B cell (primary cell): ENCODE results near the gene DCTN3. TPM values are rescaled to one million over a fixed set of nuclear protein-coding genes. Genes with fewer than 3 reads are reported as not detected.

Experiments
- ATAC-seq: fragments of 200-7000 bp; cut with Tn5 transposase; one replicate; pipeline ENCODE4 v1.10.0; 2021; ENCODE audit warnings: low read depth, mild to moderate bottlenecking, moderate number of reproducible peaks, moderate library complexity
- CTCF ChIA-PET: fragments of 350-600 bp; sonication (Branson Sonifier 250); formaldehyde crosslinking; loops from one replicate; lab custom pipeline; 2021; ENCODE audit warnings: antibody characterized with exemption, inconsistent platforms; lab: Charles Lee
- POLR2A ChIA-PET: fragments of 350-600 bp; sonication (Branson Sonifier 250); formaldehyde crosslinking; loops from one replicate; lab custom pipeline; 2021; ENCODE audit warnings: antibody characterized with exemption; lab: Charles Lee
- DNase-seq: peaks from one replicate; pipeline ENCODE4 v3.0.0; 2013
- H2AFZ ChIP-seq: 2 replicates; pipeline ENCODE4 v1.6.1; 2012; ENCODE audit warnings: mild to moderate bottlenecking, low read depth, low read length; ENCODE audit not compliant: insufficient read depth, poor library complexity, severe bottlenecking
- H3K27ac ChIP-seq, 2 donors: 1 replicate in 1 of 2; 2 replicates in 1 of 2; pipeline ENCODE4 v1.5.1; 2012 to 2013; ENCODE audit warnings: low read length in 2 of 2, mild to moderate bottlenecking in 2 of 2, moderate library complexity in 1 of 2
- H3K27me3 ChIP-seq, 4 experiments: fragments of 200-600 bp in 1 of 4; sonication (generic) in 1 of 4; replicated peaks in 1 of 4; 1 replicate in 2 of 4; 2 replicates in 2 of 4; pipeline versions ENCODE4 v1.6.1 to v1.7.0; 2013 to 2016; ENCODE audit warnings: low read length in 3 of 4, mild to moderate bottlenecking in 2 of 4, mixed read lengths in 1 of 4, moderate library complexity in 1 of 4; ENCODE audit not compliant: insufficient read depth in 4 of 4, control insufficient read depth in 3 of 4; ENCODE audit errors: control extremely low read depth in 1 of 4
- H3K36me3 ChIP-seq, 2 experiments: replicated peaks in 1 of 2; 1 replicate in 1 of 2; 2 replicates in 1 of 2; pipeline versions ENCODE4 v1.6.1 to v1.7.1; 2013; ENCODE audit warnings: low read length in 1 of 2; ENCODE audit not compliant: insufficient read depth in 2 of 2, control insufficient read depth in 1 of 2; ENCODE audit errors: control extremely low read depth in 1 of 2, extremely low read depth in 1 of 2
- H3K4me1 ChIP-seq, 2 donors: fragments of 200-600 bp in 1 of 2; sonication (generic) in 1 of 2; 1 replicate in 1 of 2; 2 replicates in 1 of 2; pipeline versions ENCODE4 v1.5.1 to v1.6.1; 2013 to 2017; ENCODE audit warnings: low read length in 2 of 2; ENCODE audit not compliant: control insufficient read depth in 2 of 2, insufficient read depth in 2 of 2
- H3K4me2 ChIP-seq: replicated peaks from 2 replicates; pipeline ENCODE3; 2012; ENCODE audit warnings: mild to moderate bottlenecking, low read depth, low read length; ENCODE audit not compliant: poor library complexity, severe bottlenecking
- H3K4me3 ChIP-seq, 5 experiments: fragments of 200-600 bp in 1 of 5; sonication (generic) in 1 of 5; 1 replicate in 3 of 5; 2 replicates in 2 of 5; pipeline versions ENCODE4 v1.5.1 to v1.7.0; 2011 to 2016; ENCODE audit warnings: low read length in 4 of 5, mild to moderate bottlenecking in 4 of 5, low read depth in 2 of 5, control low read depth in 1 of 5, moderate library complexity in 1 of 5; ENCODE audit not compliant: insufficient read depth in 1 of 5; ENCODE audit errors: control extremely low read depth in 1 of 5, extremely low read depth in 1 of 5
- H3K79me2 ChIP-seq: fragments of 200-600 bp; sonication (generic); one replicate; pipeline ENCODE4 v1.6.0; 2016; ENCODE audit warnings: low read length; ENCODE audit not compliant: control insufficient read depth, insufficient read depth
- H3K9ac ChIP-seq: fragments of 200-600 bp; sonication (generic); 2 replicates; pipeline ENCODE4 v1.6.1; 2017; ENCODE audit warnings: mild to moderate bottlenecking, low read length, moderate library complexity
- H3K9me3 ChIP-seq, 3 donors: one replicate each; pipeline versions ENCODE4 v1.6.1 to v1.7.1; 2013; ENCODE audit warnings: low read length in 2 of 3; ENCODE audit not compliant: control insufficient read depth in 2 of 3, insufficient read depth in 1 of 3; ENCODE audit errors: control extremely low read depth in 1 of 3
- H4K20me1 ChIP-seq: 2 replicates; pipeline ENCODE4 v1.6.0; 2012; ENCODE audit warnings: mild to moderate bottlenecking, low read length; ENCODE audit not compliant: insufficient read depth, control insufficient read depth, poor library complexity, severe bottlenecking
- H3K27ac Mint-ChIP-seq: one replicate; pipeline ENCODE4 v1.8.0; 2021; ENCODE audit warnings: mixed read lengths
- H3K27me3 Mint-ChIP-seq: one replicate; pipeline ENCODE4 v1.8.0; 2021; ENCODE audit warnings: mixed read lengths
- H3K4me1 Mint-ChIP-seq: one replicate; pipeline ENCODE4 v1.8.0; 2021; ENCODE audit warnings: mixed read lengths
- H3K4me3 Mint-ChIP-seq: one replicate; pipeline ENCODE4 v1.8.0; 2021; ENCODE audit warnings: mixed read lengths
- H3K9me3 Mint-ChIP-seq: one replicate; pipeline ENCODE4 v1.8.0; 2022; ENCODE audit warnings: mixed read lengths; ENCODE audit not compliant: insufficient read depth
- EZH2 ChIP-seq: IDR thresholded peaks from 2 replicates; pipeline ENCODE4 v1.6.1; 2012; ENCODE audit warnings: borderline replicate concordance, low read depth, mild to moderate bottlenecking, moderate library complexity, low read length; ENCODE audit not compliant: insufficient read depth, poor library complexity, severe bottlenecking
- WGBS: methylation state at CpG from one replicate; pipeline ENCODE4 v1.1.5; 2013; ENCODE audit warnings: missing lambda C conversion rate; ENCODE audit not compliant: insufficient coverage; 5-methylcytosine and 5-hydroxymethylcytosine counted together
- intact Hi-C: fragments of 100-400 bp; cut with micrococcal nuclease; formaldehyde crosslinking; loops from one replicate; pipeline ENCODE4 v1.10.0; 2022
- polyA plus RNA-seq: library from polyadenylated mRNA; depleted of rRNA; stranded (reverse); fragments of >200 nt; gene quantifications from 2 replicates; pipeline ENCODE4 v1.2.3, GENCODE V29; 2012
- total RNA-seq, 2 donors: library from RNA; stranded (reverse); fragments of 120-200 nt in 1 of 2; gene quantifications; 1 replicate in 1 of 2; 2 replicates in 1 of 2; pipeline versions ENCODE4 v1.2.3 to v1.2.4, GENCODE V29; 2013 to 2022
- TF ChIP-seq, protein P1 (sequence below): fragments of 200-600 bp; IDR thresholded peaks from one replicate; pipeline ENCODE4 v1.8.0; 2022; ENCODE audit warnings: antibody characterized with exemption, mild to moderate bottlenecking

Gene DCTN3
- total and polyA plus RNA-seq, 2 donors (not counting 1 experiment from before 2014, with no cell fraction given) = 48.2 to 75.0 TPM

DNA sequence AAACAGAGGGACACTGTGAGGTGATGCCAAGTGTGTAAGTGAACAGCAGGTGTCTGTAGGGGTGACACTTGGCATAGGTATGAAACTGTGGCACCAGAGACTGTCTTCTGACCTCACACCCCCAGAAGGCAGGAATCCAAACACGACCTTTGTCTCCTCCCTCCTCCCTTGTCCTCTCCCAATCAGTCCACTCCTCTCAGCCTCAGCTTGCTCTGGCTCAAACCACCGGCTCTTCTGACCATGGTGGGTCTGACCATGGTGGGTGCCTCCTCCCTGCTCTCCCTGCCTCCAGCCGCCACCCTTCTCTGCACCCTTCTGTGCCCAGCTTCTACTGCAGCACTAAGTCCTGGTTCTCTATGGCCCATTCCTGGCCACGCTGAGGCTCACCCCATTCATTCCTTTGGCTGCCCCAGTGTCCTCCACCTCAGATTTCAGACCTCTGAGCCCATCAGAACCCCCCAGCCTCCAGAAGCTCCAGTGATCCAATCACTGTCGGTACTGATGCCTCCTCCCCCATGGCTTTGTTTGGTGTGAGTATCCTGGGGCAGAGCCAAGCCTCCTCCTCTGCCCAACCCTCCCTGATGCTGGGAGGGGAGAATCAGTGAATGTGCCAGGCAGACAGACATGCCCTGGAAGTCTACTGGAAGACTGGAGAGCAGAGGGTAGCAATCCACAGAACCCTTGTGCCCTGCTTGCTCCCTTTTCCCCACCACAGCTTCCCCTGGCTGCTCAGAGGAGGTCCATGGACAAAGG lies 10.3 kb upstream of the DCTN3 start:
- Histone ChIP-seq H3K36me3 (peaks cover 0 to 3% of the 10 kb centered on the region in 2 experiments), H3K9ac (no peak overlapping the region)

More for the DNA sequence above, 10.3 kb upstream of the DCTN3 start:
- ChIA-PET POLR2A (no interaction called here), CTCF (interaction anchor here (1.1 to 1.6 kb wide), 4 partner anchors 10 to 27 kb away, joined by 3 to 5 read pairs (median 4); partner anchors contain the start of genes DCTN3 and RPP25L)
- no peak overlapping the region for H3K27ac ChIP-seq
- H3K4me2 ChIP-seq = no peak overlapping the region
- no peak for DNase-seq
- H3K27me3 ChIP-seq = peaks cover 0 to 50% (median 38%) of the 10 kb centered on the region in 4 experiments
- H3K27me3 Mint-ChIP-seq = peaks cover 45% of the 10 kb centered on the region
- H3K79me2 ChIP-seq = peaks cover 16% of the 10 kb centered on the region
- WGBS = 61% methylated on average over 5 of the region's 5 CpGs
- H4K20me1 ChIP-seq = peaks cover 18% of the 10 kb centered on the region
- peaks cover 0 to 11% (median 0%) of the 10 kb centered on the region in 3 donors for H3K9me3 ChIP-seq
- H3K4me3 Mint-ChIP-seq = peak overlapping the region; percentile 91
- TF ChIP-seq EZH2 = no peak
- TF ChIP-seq, protein P1, sequence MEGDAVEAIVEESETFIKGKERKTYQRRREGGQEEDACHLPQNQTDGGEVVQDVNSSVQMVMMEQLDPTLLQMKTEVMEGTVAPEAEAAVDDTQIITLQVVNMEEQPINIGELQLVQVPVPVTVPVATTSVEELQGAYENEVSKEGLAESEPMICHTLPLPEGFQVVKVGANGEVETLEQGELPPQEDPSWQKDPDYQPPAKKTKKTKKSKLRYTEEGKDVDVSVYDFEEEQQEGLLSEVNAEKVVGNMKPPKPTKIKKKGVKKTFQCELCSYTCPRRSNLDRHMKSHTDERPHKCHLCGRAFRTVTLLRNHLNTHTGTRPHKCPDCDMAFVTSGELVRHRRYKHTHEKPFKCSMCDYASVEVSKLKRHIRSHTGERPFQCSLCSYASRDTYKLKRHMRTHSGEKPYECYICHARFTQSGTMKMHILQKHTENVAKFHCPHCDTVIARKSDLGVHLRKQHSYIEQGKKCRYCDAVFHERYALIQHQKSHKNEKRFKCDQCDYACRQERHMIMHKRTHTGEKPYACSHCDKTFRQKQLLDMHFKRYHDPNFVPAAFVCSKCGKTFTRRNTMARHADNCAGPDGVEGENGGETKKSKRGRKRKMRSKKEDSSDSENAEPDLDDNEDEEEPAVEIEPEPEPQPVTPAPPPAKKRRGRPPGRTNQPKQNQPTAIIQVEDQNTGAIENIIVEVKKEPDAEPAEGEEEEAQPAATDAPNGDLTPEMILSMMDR = no peak
- H3K4me3 ChIP-seq = no peak overlapping the region
- no peak for ATAC-seq
- no peak overlapping the region for H3K27ac Mint-ChIP-seq
- H3K9me3 Mint-ChIP-seq = no peaks in the 10 kb centered on the region
- intact Hi-C loops = no loop called here
- H3K4me1 ChIP-seq = peaks cover 20 to 23% of the 10 kb centered on the region in 2 donors
- H3K4me1 Mint-ChIP-seq = peaks cover 19% of the 10 kb centered on the region
- no peak overlapping the region for H2AFZ ChIP-seq
